Calu3 (cell line): Measurements from ENCODE around the gene S100A16. TPM values are rescaled to one million over a fixed set of nuclear protein-coding genes. Genes with fewer than 3 reads are reported as not detected.

Experiments
- BruUV-seq: library from RNA; stranded (reverse); fragments of 400-500 nt; replicated peaks from 2 replicates; lab custom pipeline; 2021; lab: Mats Ljungman, UMichigan
- CTCF ChIA-PET: fragments of 300-600 bp; sonication (Branson Sonifier 250); formaldehyde crosslinking; loops from one replicate; lab custom pipeline; 2022; ENCODE audit warnings: antibody characterized with exemption; lab: Charles Lee
- DNase-seq: peaks from one replicate; pipeline ENCODE4 v3.0.0; 2022
- H3K27ac Mint-ChIP-seq: one replicate; pipeline ENCODE4 v1.8.0; 2022; ENCODE audit warnings: mixed read lengths; ENCODE audit not compliant: unreplicated experiment
- H3K27me3 Mint-ChIP-seq: one replicate; pipeline ENCODE4 v1.8.0; 2022; ENCODE audit warnings: mixed read lengths; ENCODE audit not compliant: unreplicated experiment
- H3K36me3 Mint-ChIP-seq: one replicate; pipeline ENCODE4 v1.8.0; 2022; ENCODE audit warnings: mild to moderate bottlenecking, moderate library complexity, mixed read lengths; ENCODE audit not compliant: insufficient read depth, unreplicated experiment
- H3K4me1 Mint-ChIP-seq: one replicate; pipeline ENCODE4 v1.8.0; 2022; ENCODE audit warnings: mild to moderate bottlenecking, low read depth, mixed read lengths; ENCODE audit not compliant: unreplicated experiment
- H3K4me3 Mint-ChIP-seq: one replicate; pipeline ENCODE4 v1.8.0; 2022; ENCODE audit warnings: mild to moderate bottlenecking, low read depth, moderate library complexity, mixed read lengths; ENCODE audit not compliant: unreplicated experiment
- H3K9me3 Mint-ChIP-seq: one replicate; pipeline ENCODE4 v1.8.0; 2022; ENCODE audit warnings: low read depth, mixed read lengths; ENCODE audit not compliant: unreplicated experiment
- intact Hi-C: fragments of 100-400 bp; cut with micrococcal nuclease; formaldehyde crosslinking; loops from one replicate; pipeline ENCODE4 v1.10.0; 2022; ENCODE audit not compliant: unreplicated experiment
- total RNA-seq: library from RNA; stranded (reverse); gene quantifications from 2 replicates; pipeline ENCODE4 v1.2.3, GENCODE V29; 2022
- TF ChIP-seq, protein P1 (sequence below): fragments of 200-600 bp; IDR thresholded peaks from one replicate; pipeline ENCODE4 v1.8.0; 2022; ENCODE audit warnings: antibody characterized with exemption; ENCODE audit not compliant: unreplicated experiment

Gene S100A16
- total RNA-seq, 1 experiment from 2014 or later, result 247 TPM

- H3K27ac Mint-ChIP-seq, result no peak overlapping the region
- H3K4me3 Mint-ChIP-seq, result no peak overlapping the region
- H3K9me3 Mint-ChIP-seq, result no peaks in the 10 kb centered on the region
- H3K36me3 Mint-ChIP-seq, result peaks cover 31% of the 10 kb centered on the region
- DNase-seq, result no peak
- intact Hi-C loops, result no loop called here
- TF ChIP-seq, protein P1, sequence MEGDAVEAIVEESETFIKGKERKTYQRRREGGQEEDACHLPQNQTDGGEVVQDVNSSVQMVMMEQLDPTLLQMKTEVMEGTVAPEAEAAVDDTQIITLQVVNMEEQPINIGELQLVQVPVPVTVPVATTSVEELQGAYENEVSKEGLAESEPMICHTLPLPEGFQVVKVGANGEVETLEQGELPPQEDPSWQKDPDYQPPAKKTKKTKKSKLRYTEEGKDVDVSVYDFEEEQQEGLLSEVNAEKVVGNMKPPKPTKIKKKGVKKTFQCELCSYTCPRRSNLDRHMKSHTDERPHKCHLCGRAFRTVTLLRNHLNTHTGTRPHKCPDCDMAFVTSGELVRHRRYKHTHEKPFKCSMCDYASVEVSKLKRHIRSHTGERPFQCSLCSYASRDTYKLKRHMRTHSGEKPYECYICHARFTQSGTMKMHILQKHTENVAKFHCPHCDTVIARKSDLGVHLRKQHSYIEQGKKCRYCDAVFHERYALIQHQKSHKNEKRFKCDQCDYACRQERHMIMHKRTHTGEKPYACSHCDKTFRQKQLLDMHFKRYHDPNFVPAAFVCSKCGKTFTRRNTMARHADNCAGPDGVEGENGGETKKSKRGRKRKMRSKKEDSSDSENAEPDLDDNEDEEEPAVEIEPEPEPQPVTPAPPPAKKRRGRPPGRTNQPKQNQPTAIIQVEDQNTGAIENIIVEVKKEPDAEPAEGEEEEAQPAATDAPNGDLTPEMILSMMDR, result no peak
- no peaks in the 10 kb centered on the region for H3K27me3 Mint-ChIP-seq
- H3K4me1 Mint-ChIP-seq, result peaks cover 7% of the 10 kb centered on the region
- no TSS peak for BruUV-seq
- CTCF ChIA-PET, result interaction anchor here (1.1 to 1.6 kb wide), 3 partner anchors 9 to 18 kb away, joined by 4 to 5 read pairs (median 4); partner anchors contain the start of gene CHTOP
Observed at GRCh38 chr1:153651771-153652170, 38.8 kb upstream of the S100A16 start.

DNA sequence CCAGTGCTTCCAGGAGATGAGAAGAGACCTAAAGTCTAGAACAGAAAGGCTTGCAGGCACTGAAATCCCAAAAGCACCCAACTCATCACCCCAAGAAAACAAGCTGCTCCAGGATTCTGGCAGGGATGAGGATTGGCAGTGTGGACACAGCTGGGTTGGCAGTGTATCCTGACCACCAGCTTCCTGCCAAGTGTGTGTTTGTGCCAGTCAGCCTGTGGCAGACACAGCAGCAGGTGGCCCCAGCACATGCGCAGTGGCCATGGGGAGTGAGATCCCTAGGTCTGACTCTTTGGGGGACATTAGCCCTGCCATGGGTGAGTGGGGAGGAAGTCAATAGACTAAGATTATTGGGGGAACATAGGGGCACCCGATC, 36.9 kb upstream of the S100A16 start:
- Mint-ChIP-seq H3K4me1 (peaks cover 7% of the 10 kb centered on the region), H3K36me3 (peaks cover 49% of the 10 kb centered on the region), H3K27me3 (no peaks in the 10 kb centered on the region), H3K9me3 (no peaks in the 10 kb centered on the region), H3K4me3 (no peak overlapping the region), H3K27ac (peak overlapping the region; percentile 44)
- DNase-seq, result no peak
- CTCF ChIA-PET, result no interaction called here
- BruUV-seq, result no TSS peak
- TF ChIP-seq, protein P1, result no peak
- intact Hi-C loops, result no loop called here

DNA sequence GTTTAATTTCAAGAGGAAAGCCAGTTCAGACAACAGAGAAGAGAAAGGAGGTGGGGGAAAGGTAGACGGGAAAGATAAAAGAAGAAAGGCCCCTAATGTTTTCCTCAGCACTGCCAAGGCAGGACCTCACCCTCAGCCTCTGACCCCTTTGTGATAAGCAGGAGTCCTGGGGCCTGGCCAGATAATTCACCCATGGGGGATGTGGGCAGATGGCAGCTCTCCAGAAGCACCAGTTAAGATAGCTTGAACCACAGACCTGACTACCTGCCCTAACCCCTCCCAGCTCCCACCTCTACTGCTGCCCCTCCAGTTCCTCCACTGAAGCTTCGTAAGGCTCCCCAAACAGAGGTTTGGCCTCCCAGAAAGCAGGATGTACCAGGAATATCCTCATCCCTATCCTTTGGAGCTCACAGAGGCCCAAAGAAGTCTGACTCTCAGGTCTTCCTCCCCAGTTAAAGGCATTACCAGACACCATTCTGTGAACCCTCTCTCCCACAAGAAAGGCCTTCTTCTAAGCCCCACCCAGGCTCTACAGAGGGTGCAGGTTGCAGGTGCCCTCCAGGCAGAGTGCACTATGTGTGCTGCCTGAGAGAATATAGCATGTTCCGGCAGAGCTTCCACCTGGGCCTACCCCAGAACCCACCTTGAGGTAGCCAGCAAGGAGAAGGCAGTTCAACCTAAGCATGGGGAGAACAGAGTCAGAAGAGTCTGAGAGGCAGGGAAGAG, 36.4 kb upstream of the S100A16 start:
- CTCF ChIA-PET, result interaction anchor here (1.0 kb wide), 1 partner anchor 15 kb away, joined by 3 read pairs; the partner anchor contains the start of gene CHTOP
- H3K27ac Mint-ChIP-seq, result peak overlapping the region; percentile 44
- BruUV-seq, result TSS peak; percentile 5

DNA sequence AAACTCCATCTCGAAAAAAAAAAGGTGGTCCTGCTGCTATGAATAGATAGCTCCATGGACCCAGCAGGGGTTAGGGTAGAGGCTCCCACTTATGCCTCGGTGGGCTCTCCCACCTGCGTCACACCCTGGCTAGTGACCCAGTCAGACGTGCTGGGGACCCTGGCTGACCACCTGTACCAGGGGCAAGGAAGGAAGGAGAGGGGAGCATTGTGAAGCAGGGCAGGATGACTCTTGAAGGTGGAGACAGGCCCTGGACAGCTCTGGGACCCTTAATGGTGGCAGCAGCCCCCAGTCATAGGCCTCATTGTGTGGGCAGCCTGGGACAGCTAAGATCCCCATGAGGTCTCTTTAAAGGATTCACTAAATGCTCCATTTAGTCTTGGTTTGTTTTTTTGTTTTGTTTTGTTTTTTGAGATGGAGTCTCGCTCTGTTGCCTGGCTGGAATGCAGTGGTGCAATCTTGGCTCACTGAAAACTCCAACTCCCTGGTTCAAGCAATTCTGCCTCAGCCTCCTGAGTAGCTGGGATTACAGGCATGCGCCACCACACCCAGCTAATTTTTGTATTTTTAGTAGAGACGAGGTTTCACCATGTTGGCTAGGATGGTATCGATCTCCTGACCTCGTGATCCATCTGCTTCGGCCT, 35.2 kb upstream of the S100A16 start:
- Mint-ChIP-seq H3K27ac (peak overlapping the region; percentile 28), H3K9me3 (no peaks in the 10 kb centered on the region), H3K4me3 (no peak overlapping the region), H3K4me1 (peaks cover 7% of the 10 kb centered on the region), H3K27me3 (no peaks in the 10 kb centered on the region), H3K36me3 (peaks cover 62% of the 10 kb centered on the region)
- CTCF ChIA-PET, result interaction anchor here (1.0 kb wide), 1 partner anchor 14 kb away, joined by 3 read pairs; the partner anchor contains the start of gene CHTOP
- intact Hi-C loops, result no loop called here
- no peak for DNase-seq
- TF ChIP-seq, protein P1, result no peak
- no TSS peak for BruUV-seq

More for the DNA sequence above, 36.4 kb upstream of the S100A16 start:
- Mint-ChIP-seq H3K36me3 (peaks cover 52% of the 10 kb centered on the region), H3K4me3 (no peak overlapping the region), H3K4me1 (peaks cover 7% of the 10 kb centered on the region), H3K9me3 (no peaks in the 10 kb centered on the region), H3K27me3 (no peaks in the 10 kb centered on the region)
- TF ChIP-seq, protein P1, result no peak
- intact Hi-C loops, result no loop called here
- no peak for DNase-seq
